ENCODE data around the gene ZFP3. TPM values are rescaled to one million over a fixed set of nuclear protein-coding genes. Genes with fewer than 3 reads are reported as not detected.

ZFP3 gene
- total and polyA plus RNA-seq, 2 of the 4 experiments (the other 2 are of a cell fraction): 0.54 to 0.75 TPM

DNA sequence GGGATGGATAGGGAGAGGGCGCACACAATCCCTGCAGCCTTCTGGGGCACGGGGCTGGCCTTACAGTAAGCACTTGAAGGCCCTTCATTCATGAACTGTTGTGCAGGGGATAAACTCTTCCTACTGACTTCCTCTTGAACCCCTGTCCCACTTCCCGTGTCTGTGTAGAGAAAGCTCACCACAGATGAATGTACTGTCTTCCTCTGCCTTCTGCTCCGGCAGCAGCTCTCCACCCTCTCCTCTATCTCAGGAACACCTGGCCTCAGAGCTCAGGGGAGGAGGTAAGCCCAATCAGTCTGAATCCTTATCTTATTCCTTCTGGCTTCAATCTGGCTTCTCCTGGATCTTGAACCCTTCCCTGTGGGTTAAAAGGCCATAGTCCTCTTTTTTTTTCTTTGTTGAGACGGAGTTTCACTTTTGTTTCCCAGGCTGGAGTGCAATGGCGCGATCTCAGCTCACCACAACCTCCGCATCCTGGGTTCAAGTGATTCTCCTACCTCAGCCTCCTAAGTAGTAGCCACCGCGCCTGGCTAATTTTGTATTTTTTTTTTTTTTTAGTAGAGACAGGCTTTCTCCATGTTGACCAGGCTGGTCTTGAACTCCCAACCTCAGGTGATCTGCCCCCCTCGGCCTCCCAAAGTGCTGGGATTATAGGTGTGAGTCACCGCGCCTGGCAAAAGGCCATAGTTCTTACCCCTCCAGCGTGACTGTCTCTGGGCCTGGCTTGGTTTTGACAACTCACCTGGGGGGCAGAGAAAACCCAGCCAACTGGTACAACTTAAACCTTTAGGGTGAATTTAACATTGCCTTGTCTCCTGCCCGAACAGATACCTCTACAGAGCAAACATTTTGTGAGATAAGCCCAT, 35.9 kb upstream of the ZFP3 start:
- Histone ChIP-seq H3K79me1 (ENCODE audit: low read depth in 1 of 2, low read length in 2 of 2) (no peaks in the 10 kb centered on the region), H3K4ac (ENCODE audit: low read depth, low read length) (no peak overlapping the region), H3K27ac (ENCODE audit: insufficient read depth, low read length) (no peak overlapping the region), H2BK20ac (ENCODE audit: low read depth, low read length) (no peak overlapping the region), H2AFZ (replicated peaks; ENCODE audit: low read length, poor library complexity) (no peak overlapping the region), H2BK15ac (ENCODE audit: low read depth, low read length) (no peak overlapping the region), H4K8ac (ENCODE audit: low read depth in 2 of 2, low read length in 2 of 2) (no peak overlapping the region), H3K9me3 (ENCODE audit: control insufficient read depth, insufficient read depth, low read length) (no peaks in the 10 kb centered on the region; the same call in 1 of the 2 replicates), H3K56ac (ENCODE audit: extremely low read depth, insufficient read depth, low read length) (no peak overlapping the region), H4K20me1 (ENCODE audit: insufficient read depth, low read length) (no peaks in the 10 kb centered on the region), H3K9ac (ENCODE audit: low read depth, low read length) (no peak overlapping the region), H4K5ac (ENCODE audit: low read depth, low read length) (no peak overlapping the region), H2BK5ac (ENCODE audit: low read depth, low read length, poor library complexity, severe bottlenecking) (no peak overlapping the region), H3K4me3 (ENCODE audit: insufficient read depth, low read depth, low read length) (no peak overlapping the region), H3K4me2 (ENCODE audit: low read depth, low read length) (no peak overlapping the region), H3K9me1 (ENCODE audit: insufficient read depth, low read length) (no peaks in the 10 kb centered on the region), H3K23ac (ENCODE audit: low read depth, low read length) (no peak overlapping the region), H3K14ac (replicated peaks; ENCODE audit: low read depth, low read length) (no peak overlapping the region), H2BK120ac (ENCODE audit: low read depth, low read length) (no peak overlapping the region), H3K4me1 (ENCODE audit: control insufficient read depth, insufficient read depth, low read length) (no peaks in the 10 kb centered on the region), H3K36me3 (ENCODE audit: control insufficient read depth, insufficient read depth, low read length) (no peaks in the 10 kb centered on the region), H2AK5ac (ENCODE audit: low read depth, low read length) (no peak overlapping the region), H3K27me3 (ENCODE audit: control insufficient read depth, insufficient read depth, low read length) (peaks cover 1% of the 10 kb centered on the region; the same call in 1 of the 2 replicates), H3K18ac (ENCODE audit: low read depth, low read length) (no peak overlapping the region), H2AK9ac (replicated peaks; ENCODE audit: low read depth, low read length, poor library complexity) (no peak overlapping the region), H4K91ac (ENCODE audit: insufficient read depth, low read depth, low read length) (no peak overlapping the region)
- no peak for DNase-seq
- no CpG with 5 or more reads among the region's 15 CpGs for WGBS, 2 experiments (ENCODE audit: extremely low coverage in 2 of 2, insufficient read length in 1 of 2)
- POLR2A ChIA-PET (ENCODE audit: unreplicated experiment): no interaction called here
- CTCF ChIA-PET: no interaction called here
- intact Hi-C loops (cut with micrococcal nuclease): no loop called here
- dilution Hi-C loops (cut with HindIII; ENCODE audit: low sequenced_read_pairs, unreplicated experiment): no loop called here
- no TSS peak for BruUV-seq (replicated peaks)
- no peak for ATAC-seq (ENCODE audit: low read depth)
- in situ Hi-C loops (cut with MboI; ENCODE audit: low sequenced_read_pairs): no loop called here
- TF ChIP-seq NFE2L2 (IDR thresholded peaks at IDR 0.05; ENCODE audit: low read depth, low read length) (no peak), RAD21 (IDR thresholded peaks at IDR 0.05; ENCODE audit: low read length) (no peak), CEBPB (IDR thresholded peaks at IDR 0.05; ENCODE audit: low read depth, low read length) (no peak), MXI1 (IDR thresholded peaks at IDR 0.05; ENCODE audit: borderline replicate concordance, low read depth, low read length) (no peak), MAZ (IDR thresholded peaks at IDR 0.05; ENCODE audit: borderline replicate concordance, low read depth, low read length) (no peak), POLR2A (IDR thresholded peaks at IDR 0.05; ENCODE audit: low read depth, low read length) (no peak), MAFK (IDR thresholded peaks at IDR 0.05; ENCODE audit: low read depth, low read length) (no peak), FOS (IDR thresholded peaks at IDR 0.05; ENCODE audit: low read depth, low read length) (no peak), RFX5 (IDR thresholded peaks at IDR 0.05; ENCODE audit: low read depth, low read length) (no peak), BHLHE40 (IDR thresholded peaks at IDR 0.05; ENCODE audit: low read depth, low read length) (no peak), CHD1 (IDR thresholded peaks at IDR 0.05; ENCODE audit: low read depth, low read length) (no peak), SMC3 (IDR thresholded peaks at IDR 0.05; ENCODE audit: low read depth, low read length) (no peak)
- TF ChIP-seq, protein P1, sequence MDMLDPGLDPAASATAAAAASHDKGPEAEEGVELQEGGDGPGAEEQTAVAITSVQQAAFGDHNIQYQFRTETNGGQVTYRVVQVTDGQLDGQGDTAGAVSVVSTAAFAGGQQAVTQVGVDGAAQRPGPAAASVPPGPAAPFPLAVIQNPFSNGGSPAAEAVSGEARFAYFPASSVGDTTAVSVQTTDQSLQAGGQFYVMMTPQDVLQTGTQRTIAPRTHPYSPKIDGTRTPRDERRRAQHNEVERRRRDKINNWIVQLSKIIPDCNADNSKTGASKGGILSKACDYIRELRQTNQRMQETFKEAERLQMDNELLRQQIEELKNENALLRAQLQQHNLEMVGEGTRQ (IDR thresholded peaks at IDR 0.05; ENCODE audit: low read depth, low read length): no peak
- TF ChIP-seq, protein P2, sequence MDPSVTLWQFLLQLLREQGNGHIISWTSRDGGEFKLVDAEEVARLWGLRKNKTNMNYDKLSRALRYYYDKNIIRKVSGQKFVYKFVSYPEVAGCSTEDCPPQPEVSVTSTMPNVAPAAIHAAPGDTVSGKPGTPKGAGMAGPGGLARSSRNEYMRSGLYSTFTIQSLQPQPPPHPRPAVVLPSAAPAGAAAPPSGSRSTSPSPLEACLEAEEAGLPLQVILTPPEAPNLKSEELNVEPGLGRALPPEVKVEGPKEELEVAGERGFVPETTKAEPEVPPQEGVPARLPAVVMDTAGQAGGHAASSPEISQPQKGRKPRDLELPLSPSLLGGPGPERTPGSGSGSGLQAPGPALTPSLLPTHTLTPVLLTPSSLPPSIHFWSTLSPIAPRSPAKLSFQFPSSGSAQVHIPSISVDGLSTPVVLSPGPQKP (IDR thresholded peaks at IDR 0.05; ENCODE audit: borderline replicate concordance, low read depth, low read length): no peak
- TF ChIP-seq, protein P3, sequence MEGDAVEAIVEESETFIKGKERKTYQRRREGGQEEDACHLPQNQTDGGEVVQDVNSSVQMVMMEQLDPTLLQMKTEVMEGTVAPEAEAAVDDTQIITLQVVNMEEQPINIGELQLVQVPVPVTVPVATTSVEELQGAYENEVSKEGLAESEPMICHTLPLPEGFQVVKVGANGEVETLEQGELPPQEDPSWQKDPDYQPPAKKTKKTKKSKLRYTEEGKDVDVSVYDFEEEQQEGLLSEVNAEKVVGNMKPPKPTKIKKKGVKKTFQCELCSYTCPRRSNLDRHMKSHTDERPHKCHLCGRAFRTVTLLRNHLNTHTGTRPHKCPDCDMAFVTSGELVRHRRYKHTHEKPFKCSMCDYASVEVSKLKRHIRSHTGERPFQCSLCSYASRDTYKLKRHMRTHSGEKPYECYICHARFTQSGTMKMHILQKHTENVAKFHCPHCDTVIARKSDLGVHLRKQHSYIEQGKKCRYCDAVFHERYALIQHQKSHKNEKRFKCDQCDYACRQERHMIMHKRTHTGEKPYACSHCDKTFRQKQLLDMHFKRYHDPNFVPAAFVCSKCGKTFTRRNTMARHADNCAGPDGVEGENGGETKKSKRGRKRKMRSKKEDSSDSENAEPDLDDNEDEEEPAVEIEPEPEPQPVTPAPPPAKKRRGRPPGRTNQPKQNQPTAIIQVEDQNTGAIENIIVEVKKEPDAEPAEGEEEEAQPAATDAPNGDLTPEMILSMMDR (conservative IDR thresholded peaks at IDR 0.05; ENCODE audit: low read depth, low read length): no peak
